ENCODE measurements around the gene LRRC8C. TPM values are rescaled to one million over a fixed set of nuclear protein-coding genes. Genes with fewer than 3 reads are reported as not detected.

LRRC8C gene
- total and polyA plus RNA-seq, 2 donors (not counting 1 experiment from before 2014, with no cell fraction given) = 3.9 to 6.8 TPM

- CTCF ChIA-PET = interaction anchor here (1.9 kb wide), 1 partner anchor 24 kb away, joined by 4 read pairs; no protein-coding TSS in a partner anchor
- H3K4me1 ChIP-seq (ENCODE audit: control insufficient read depth in 2 of 2, insufficient read depth in 2 of 2, low read length in 2 of 2) = no peaks in the 10 kb centered on the region
- no peaks in the 10 kb centered on the region for H3K36me3 ChIP-seq (replicated peaks in 1 of 2; ENCODE audit: control extremely low read depth in 1 of 2, control insufficient read depth in 1 of 2, extremely low read depth in 1 of 2, insufficient read depth in 2 of 2, low read length in 1 of 2)
- H3K27me3 ChIP-seq (replicated peaks in 1 of 4; ENCODE audit: control extremely low read depth in 1 of 4, control insufficient read depth in 3 of 4, insufficient read depth in 4 of 4, low read length in 3 of 4) = no peaks in the 10 kb centered on the region
- H3K27ac ChIP-seq (ENCODE audit: low read length in 2 of 2) = no peak overlapping the region
- Mint-ChIP-seq H3K27ac (no peak overlapping the region), H3K4me1 (peaks cover 6% of the 10 kb centered on the region), H3K27me3 (no peaks in the 10 kb centered on the region), H3K4me3 (no peak overlapping the region), H3K9me3 (ENCODE audit: insufficient read depth) (no peaks in the 10 kb centered on the region)
- WGBS (ENCODE audit: insufficient coverage) = 76% methylated on average over 10 of the region's 10 CpGs
- H3K9me3 ChIP-seq (ENCODE audit: control extremely low read depth in 1 of 3, control insufficient read depth in 2 of 3, insufficient read depth in 1 of 3, low read length in 2 of 3) = no peaks in the 10 kb centered on the region
- no peak overlapping the region for H3K4me2 ChIP-seq (replicated peaks; ENCODE audit: low read depth, low read length, poor library complexity, severe bottlenecking)
- no peak overlapping the region for H3K9ac ChIP-seq (ENCODE audit: low read length)
- H3K4me3 ChIP-seq (ENCODE audit: control extremely low read depth in 1 of 5, extremely low read depth in 1 of 5, insufficient read depth in 1 of 5, low read depth in 2 of 5, low read length in 4 of 5) = no peak overlapping the region
- TF ChIP-seq EZH2 (IDR thresholded peaks at IDR 0.05; ENCODE audit: borderline replicate concordance, insufficient read depth, low read depth, low read length, poor library complexity, severe bottlenecking) (no peak), CTCF (IDR thresholded peaks at IDR 0.05) (no peak)
- DNase-seq = no peak
- H2AFZ ChIP-seq (ENCODE audit: insufficient read depth, low read depth, low read length, poor library complexity, severe bottlenecking) = no peak overlapping the region
- POLR2A ChIA-PET = no interaction called here
- intact Hi-C loops (cut with micrococcal nuclease) = no loop called here
- no peaks in the 10 kb centered on the region for H4K20me1 ChIP-seq (ENCODE audit: control insufficient read depth, insufficient read depth, low read length, poor library complexity, severe bottlenecking)
- no peak for ATAC-seq (ENCODE audit: low read depth)
- no peaks in the 10 kb centered on the region for H3K79me2 ChIP-seq (ENCODE audit: control insufficient read depth, insufficient read depth, low read length)
These were observed 106.3 kb downstream of the LRRC8C start for GRCh38 chr1:89739013-89739843.

GRCh38 chr1:89739844-89740216 is 106.9 kb downstream of the LRRC8C start:
- no peak overlapping the region for H3K27ac Mint-ChIP-seq
- Histone ChIP-seq H3K27ac (ENCODE audit: low read length in 2 of 2) (no peak overlapping the region), H3K27me3 (replicated peaks in 1 of 4; ENCODE audit: control extremely low read depth in 1 of 4, control insufficient read depth in 3 of 4, insufficient read depth in 4 of 4, low read length in 3 of 4) (no peaks in the 10 kb centered on the region), H3K4me2 (replicated peaks; ENCODE audit: low read depth, low read length, poor library complexity, severe bottlenecking) (no peak overlapping the region), H2AFZ (ENCODE audit: insufficient read depth, low read depth, low read length, poor library complexity, severe bottlenecking) (no peak overlapping the region), H3K79me2 (ENCODE audit: control insufficient read depth, insufficient read depth, low read length) (no peaks in the 10 kb centered on the region), H3K9ac (ENCODE audit: low read length) (no peak overlapping the region), H3K4me1 (ENCODE audit: control insufficient read depth in 2 of 2, insufficient read depth in 2 of 2, low read length in 2 of 2) (no peaks in the 10 kb centered on the region), H4K20me1 (ENCODE audit: control insufficient read depth, insufficient read depth, low read length, poor library complexity, severe bottlenecking) (no peaks in the 10 kb centered on the region), H3K4me3 (ENCODE audit: control extremely low read depth in 1 of 5, extremely low read depth in 1 of 5, insufficient read depth in 1 of 5, low read depth in 2 of 5, low read length in 4 of 5) (no peak overlapping the region), H3K36me3 (replicated peaks in 1 of 2; ENCODE audit: control extremely low read depth in 1 of 2, control insufficient read depth in 1 of 2, extremely low read depth in 1 of 2, insufficient read depth in 2 of 2, low read length in 1 of 2) (no peaks in the 10 kb centered on the region), H3K9me3 (ENCODE audit: control extremely low read depth in 1 of 3, control insufficient read depth in 2 of 3, insufficient read depth in 1 of 3, low read length in 2 of 3) (no peaks in the 10 kb centered on the region)
- H3K4me3 Mint-ChIP-seq = no peak overlapping the region
- H3K27me3 Mint-ChIP-seq = no peaks in the 10 kb centered on the region
- no peaks in the 10 kb centered on the region for H3K9me3 Mint-ChIP-seq (ENCODE audit: insufficient read depth)
- ATAC-seq (ENCODE audit: low read depth) (no peak), DNase-seq (no peak)
- TF ChIP-seq CTCF (IDR thresholded peaks at IDR 0.05) (no peak), EZH2 (IDR thresholded peaks at IDR 0.05; ENCODE audit: borderline replicate concordance, insufficient read depth, low read depth, low read length, poor library complexity, severe bottlenecking) (no peak)
- CTCF ChIA-PET = interaction anchor here (1.9 kb wide), 1 partner anchor 23 kb away, joined by 4 read pairs; no protein-coding TSS in a partner anchor
- peaks cover 6% of the 10 kb centered on the region for H3K4me1 Mint-ChIP-seq
- POLR2A ChIA-PET = no interaction called here
- WGBS (ENCODE audit: insufficient coverage) = no CpG with 5 or more reads among the region's 1 CpG
- intact Hi-C loops (cut with micrococcal nuclease) = no loop called here
